ENCODE results near the gene PVALEF.

- TF ChIP-seq CTCF (IDR thresholded peaks at IDR 0.05) (no peak), ZFX (IDR thresholded peaks at IDR 0.05; ENCODE audit: borderline replicate concordance) (no peak)
These were observed 46.7 kb upstream of the PVALEF start for GRCh38 chr17:81118308-81119221.
